LNCaP clone FGC (cell line): ENCODE results near the gene IGSF8.

Experiments
- DNase-seq: peaks from one replicate; pipeline ENCODE4 v3.0.0-alpha.2; 2011; ENCODE audit warnings: low read depth
- H3K4me3 ChIP-seq: 2 replicates; pipeline ENCODE4 v1.5.1; 2011; ENCODE audit warnings: mild to moderate bottlenecking, low read depth, low read length, control low read depth
- CTCF ChIP-seq: IDR thresholded peaks from 2 replicates; pipeline ENCODE4 v1.5.1; 2012; ENCODE audit warnings: mild to moderate bottlenecking; ENCODE audit not compliant: control insufficient read depth, insufficient read depth; ENCODE audit errors: extremely low read depth

Gene IGSF8

GRCh38 chr1:160098852-160099561 is 588 bp upstream of the IGSF8 start:
- peak; percentile 72 for DNase-seq
- no peak for TF ChIP-seq CTCF
- H3K4me3 ChIP-seq = peak overlapping the region; percentile 36

- TF ChIP-seq CTCF = no peak
- no peak for DNase-seq
- H3K4me3 ChIP-seq = peak overlapping the region; percentile 89
These were observed 1.1 kb downstream of the IGSF8 start for GRCh38 chr1:160097151-160097910.

GRCh38 chr1:160096274-160097116 is 1.9 kb downstream of the IGSF8 start:
- TF ChIP-seq CTCF = no peak
- no peak for DNase-seq
- no peak overlapping the region for H3K4me3 ChIP-seq

- no peak for DNase-seq
- TF ChIP-seq CTCF = no peak
- no peak overlapping the region for H3K4me3 ChIP-seq
These were observed 2.9 kb downstream of the IGSF8 start for GRCh38 chr1:160095382-160096105.

GRCh38 chr1:160094806-160095205 is 3.6 kb downstream of the IGSF8 start:
- DNase-seq = no peak
- no peak overlapping the region for H3K4me3 ChIP-seq
- TF ChIP-seq CTCF = no peak

GRCh38 chr1:160094291-160094625 is 4.2 kb downstream of the IGSF8 start:
- DNase-seq = no peak
- H3K4me3 ChIP-seq = no peak overlapping the region
- TF ChIP-seq CTCF = no peak
